HCT116 (cell line): ENCODE results near the gene MTG2.

Source experiments
- CEBPB ChIP-seq: IDR thresholded peaks from 2 replicates; pipeline ENCODE4 v1.6.1; 2012; ENCODE audit warnings: low read depth
- CTCF ChIP-seq, 3 experiments: fragments of 200-600 bp in 1 of 3; sonication (generic) in 1 of 3; IDR thresholded peaks in 2 of 3; conservative IDR thresholded peaks in 1 of 3; 2 replicates each; pipeline ENCODE4 v1.5.1; 2012 to 2017; ENCODE audit warnings: low read depth in 2 of 3, low read length in 2 of 3, antibody characterized with exemption in 1 of 3, borderline replicate concordance in 1 of 3, control low read depth in 1 of 3, mild to moderate bottlenecking in 1 of 3, mixed read lengths in 1 of 3, mixed run types in 1 of 3, moderate library complexity in 1 of 3; ENCODE audit not compliant: insufficient read depth in 1 of 3
- POLR2A ChIP-seq: IDR thresholded peaks from 2 replicates; pipeline ENCODE4 v1.7.0; 2011; ENCODE audit warnings: borderline replicate concordance; ENCODE audit not compliant: insufficient read depth, insufficient read length; ENCODE audit errors: extremely low read depth

DNA sequence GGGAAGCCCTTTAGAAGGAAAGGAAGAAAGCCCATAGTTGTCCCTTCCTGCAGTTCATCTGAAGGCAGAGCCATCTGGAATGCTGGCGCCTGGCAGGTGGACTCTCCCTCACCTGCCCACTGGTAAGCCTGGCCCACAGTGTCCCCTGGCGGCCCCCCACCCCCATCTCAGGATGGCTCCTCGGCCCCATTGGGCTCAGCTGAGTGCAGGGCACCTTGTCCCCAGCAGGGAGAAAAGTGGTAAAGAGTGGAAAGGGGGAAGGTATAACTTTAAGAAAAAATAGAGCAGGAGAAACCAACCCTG lies 26.6 kb upstream of the MTG2 start:
- TF ChIP-seq CEBPB, result no peak
- no peak for TF ChIP-seq CTCF (IDR thresholded peaks at IDR 0.05 in 2 of 3, conservative IDR thresholded peaks at IDR 0.05 in 1 of 3; ENCODE audit: borderline replicate concordance in 1 of 3, insufficient read depth in 1 of 3, low read depth in 2 of 3, low read length in 2 of 3)
- no peak for TF ChIP-seq POLR2A
